ENCODE measurements around the gene PDIA2.

- TF ChIP-seq CTCF (IDR thresholded peaks at IDR 0.05; ENCODE audit: insufficient read depth, low read length) (no peak), POLR2AphosphoS5 (IDR thresholded peaks at IDR 0.05; ENCODE audit: low read depth) (no peak), GABPA (IDR thresholded peaks at IDR 0.05; ENCODE audit: low read depth) (no peak)
These were observed 17.9 kb upstream of the PDIA2 start for GRCh38 chr16:265002-265529.

Measured in HL-60 (cell line).